ENCODE results near the gene SPTLC2.
"Not testable (repeated sequence)": the region's sequence is repeated elsewhere in the genome, so short reads cannot be mapped to it uniquely, and the experiment has no call there.

SPTLC2 gene

DNA sequence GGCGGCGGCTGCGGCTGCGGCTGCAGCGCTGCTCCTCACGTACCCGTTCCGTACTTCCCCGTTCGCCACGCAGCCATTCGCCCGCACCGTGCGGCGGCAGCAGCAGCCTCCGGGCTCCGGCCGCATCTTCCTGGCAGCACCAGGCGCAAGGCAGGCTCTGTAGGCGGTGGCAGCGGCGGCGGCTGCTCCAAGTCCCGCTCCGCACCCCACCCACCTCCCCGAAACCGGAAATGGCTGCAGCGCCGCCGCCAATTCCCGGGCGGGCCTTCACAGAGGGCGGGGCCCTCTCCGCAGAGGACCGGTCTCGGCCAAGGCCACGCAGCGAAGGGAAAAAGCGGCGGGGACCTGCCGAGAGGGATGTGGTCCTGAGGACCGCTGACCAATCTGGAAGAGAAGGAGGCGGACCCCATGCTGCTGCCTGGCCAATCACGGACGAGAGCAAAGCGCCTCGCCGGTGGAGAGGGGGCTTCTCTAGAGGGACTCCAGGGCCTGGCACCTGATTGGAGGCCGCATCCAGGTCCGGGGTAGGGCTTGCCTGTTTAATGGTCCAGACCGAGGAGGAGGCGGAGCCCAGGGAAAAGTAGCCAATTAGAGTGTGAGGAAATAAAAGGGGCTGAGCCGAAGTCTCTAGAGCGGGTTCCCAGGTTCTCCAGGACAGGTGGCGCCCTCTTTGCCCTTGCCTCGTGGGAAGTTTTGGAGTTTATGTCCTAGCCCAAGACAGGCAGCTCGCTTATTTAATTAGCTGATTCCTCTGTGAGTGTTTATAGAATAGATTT lies at the start of gene SPTLC2:
TSS of gene SPTLC2 (minus strand) at position 184 of the 776 bp plus-strand sequence. CDS start at position 126, 58 bp downstream.
- H3K36me3 Mint-ChIP-seq (ENCODE audit: low read depth): peaks cover 17% of the 10 kb centered on the region
- peak within 1 kb of the TSS; percentile 89 for H3K4me3 Mint-ChIP-seq
- DNase-seq (peak; percentile 93), ATAC-seq (peak; percentile 99)
- H3K9me3 Mint-ChIP-seq: no peaks in the 10 kb centered on the region
- no peaks in the 10 kb centered on the region for H3K27me3 Mint-ChIP-seq
- peak within 1 kb of the TSS; percentile 89 for H3K27ac Mint-ChIP-seq
- peaks cover 42% of the 10 kb centered on the region for H3K4me1 Mint-ChIP-seq

- no peak for DNase-seq
- Mint-ChIP-seq H3K36me3 (ENCODE audit: low read depth) (no peaks in the 10 kb centered on the region), H3K27me3 (no peaks in the 10 kb centered on the region), H3K9me3 (no peaks in the 10 kb centered on the region), H3K4me3 (no peak overlapping the region), H3K27ac (no peak overlapping the region), H3K4me1 (no peaks in the 10 kb centered on the region)
- no peak for ATAC-seq
These were observed 46.9 kb upstream of the SPTLC2 start for GRCh38 chr14:77663293-77663692.

- H3K27me3 Mint-ChIP-seq; H3K36me3 Mint-ChIP-seq (ENCODE audit: low read depth); DNase-seq; H3K27ac Mint-ChIP-seq; H3K4me1 Mint-ChIP-seq; ATAC-seq; H3K4me3 Mint-ChIP-seq; H3K9me3 Mint-ChIP-seq: not testable (repeated sequence)
These were observed 45.1 kb upstream of the SPTLC2 start for GRCh38 chr14:77661562-77661961.

DNA sequence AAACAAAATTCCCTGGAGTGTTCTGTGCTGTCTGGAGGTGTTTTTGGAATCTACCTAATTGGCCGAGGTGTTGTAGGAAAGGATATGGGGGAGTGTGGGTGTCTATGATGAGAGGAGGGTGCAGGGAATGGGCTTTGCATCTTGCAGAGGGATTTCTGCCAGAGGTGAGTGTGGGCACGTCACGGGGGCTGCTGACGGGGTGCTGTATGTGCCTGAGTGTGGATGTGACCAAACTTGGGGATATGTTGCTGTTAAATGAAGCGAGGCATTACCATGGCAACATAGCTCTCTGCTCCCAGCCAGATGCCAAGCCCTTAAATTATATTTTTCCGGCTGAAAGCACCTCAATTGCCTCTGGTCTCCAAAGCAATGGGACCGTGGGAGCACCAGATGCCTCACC lies 44.3 kb upstream of the SPTLC2 start:
- DNase-seq: no peak
- Mint-ChIP-seq H3K4me3 (no peak overlapping the region), H3K4me1 (no peaks in the 10 kb centered on the region), H3K27ac (no peak overlapping the region), H3K9me3 (no peaks in the 10 kb centered on the region), H3K36me3 (ENCODE audit: low read depth) (no peaks in the 10 kb centered on the region), H3K27me3 (no peaks in the 10 kb centered on the region)
- no peak for ATAC-seq

- Mint-ChIP-seq H3K27ac (no peak overlapping the region), H3K27me3 (peaks cover 2% of the 10 kb centered on the region), H3K4me1 (no peaks in the 10 kb centered on the region), H3K36me3 (ENCODE audit: low read depth) (no peaks in the 10 kb centered on the region), H3K4me3 (no peak overlapping the region), H3K9me3 (no peaks in the 10 kb centered on the region)
- ATAC-seq (no peak), DNase-seq (no peak)
These were observed 43.4 kb upstream of the SPTLC2 start for GRCh38 chr14:77659831-77660230.

DNA sequence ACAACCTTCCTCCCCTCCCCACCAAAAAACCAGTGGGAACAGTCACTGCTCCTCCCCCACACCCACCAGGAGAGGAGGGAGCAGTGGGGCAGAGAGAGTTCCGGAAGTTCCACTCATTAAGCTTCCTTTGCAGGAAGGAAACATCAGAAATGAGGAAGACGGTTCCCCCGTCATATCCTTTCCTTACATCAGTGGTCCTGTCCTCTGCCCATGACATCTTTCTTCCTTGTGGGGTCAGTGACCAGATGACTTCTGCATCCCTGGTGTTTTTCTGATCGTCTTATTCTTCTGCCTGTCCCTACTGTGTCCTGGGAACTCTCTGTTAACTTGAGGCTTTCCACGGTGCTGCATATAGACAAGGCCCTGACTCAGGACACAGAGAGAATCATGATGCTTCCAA lies 40.8 kb upstream of the SPTLC2 start:
- ATAC-seq (no peak), DNase-seq (no peak)
- H3K9me3 Mint-ChIP-seq: no peaks in the 10 kb centered on the region
- no peaks in the 10 kb centered on the region for H3K36me3 Mint-ChIP-seq (ENCODE audit: low read depth)
- peaks cover 2% of the 10 kb centered on the region for H3K27me3 Mint-ChIP-seq
- H3K4me1 Mint-ChIP-seq: no peaks in the 10 kb centered on the region
- no peak overlapping the region for H3K27ac Mint-ChIP-seq
- no peak overlapping the region for H3K4me3 Mint-ChIP-seq

DNA sequence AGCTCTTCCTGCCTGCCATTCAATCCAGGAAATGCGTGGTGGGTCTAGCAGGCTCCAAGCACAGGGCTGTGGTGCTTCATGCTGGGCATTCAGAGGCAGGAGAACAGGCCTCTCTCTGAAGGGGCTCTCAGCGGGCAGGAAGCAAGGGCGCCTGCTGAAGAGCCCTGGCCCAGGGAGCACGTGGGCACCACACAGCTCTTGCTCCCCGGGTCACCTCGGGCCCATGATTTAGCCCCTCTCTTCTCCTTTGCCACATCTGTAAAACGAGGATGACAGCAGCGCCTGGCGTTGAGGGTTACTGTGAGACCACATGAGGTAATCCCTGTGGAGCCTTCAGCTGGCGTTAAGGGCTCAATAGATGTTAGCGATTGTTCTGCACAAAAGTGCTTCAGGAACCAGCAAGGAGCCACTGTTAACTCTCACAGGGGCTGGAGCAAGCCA lies 37.6 kb upstream of the SPTLC2 start:
- no peaks in the 10 kb centered on the region for H3K4me1 Mint-ChIP-seq
- H3K9me3 Mint-ChIP-seq: no peaks in the 10 kb centered on the region
- H3K36me3 Mint-ChIP-seq (ENCODE audit: low read depth): no peaks in the 10 kb centered on the region
- H3K4me3 Mint-ChIP-seq: no peak overlapping the region
- H3K27me3 Mint-ChIP-seq: peaks cover 2% of the 10 kb centered on the region
- no peak overlapping the region for H3K27ac Mint-ChIP-seq
- ATAC-seq (no peak), DNase-seq (no peak)

- no peak for DNase-seq
- Mint-ChIP-seq H3K4me1 (no peaks in the 10 kb centered on the region), H3K27ac (no peak overlapping the region), H3K36me3 (ENCODE audit: low read depth) (no peaks in the 10 kb centered on the region), H3K27me3 (no peaks in the 10 kb centered on the region), H3K4me3 (no peak overlapping the region), H3K9me3 (peaks cover 4% of the 10 kb centered on the region)
- no peak for ATAC-seq
These were observed 32.9 kb upstream of the SPTLC2 start for GRCh38 chr14:77649326-77649725.

DNA sequence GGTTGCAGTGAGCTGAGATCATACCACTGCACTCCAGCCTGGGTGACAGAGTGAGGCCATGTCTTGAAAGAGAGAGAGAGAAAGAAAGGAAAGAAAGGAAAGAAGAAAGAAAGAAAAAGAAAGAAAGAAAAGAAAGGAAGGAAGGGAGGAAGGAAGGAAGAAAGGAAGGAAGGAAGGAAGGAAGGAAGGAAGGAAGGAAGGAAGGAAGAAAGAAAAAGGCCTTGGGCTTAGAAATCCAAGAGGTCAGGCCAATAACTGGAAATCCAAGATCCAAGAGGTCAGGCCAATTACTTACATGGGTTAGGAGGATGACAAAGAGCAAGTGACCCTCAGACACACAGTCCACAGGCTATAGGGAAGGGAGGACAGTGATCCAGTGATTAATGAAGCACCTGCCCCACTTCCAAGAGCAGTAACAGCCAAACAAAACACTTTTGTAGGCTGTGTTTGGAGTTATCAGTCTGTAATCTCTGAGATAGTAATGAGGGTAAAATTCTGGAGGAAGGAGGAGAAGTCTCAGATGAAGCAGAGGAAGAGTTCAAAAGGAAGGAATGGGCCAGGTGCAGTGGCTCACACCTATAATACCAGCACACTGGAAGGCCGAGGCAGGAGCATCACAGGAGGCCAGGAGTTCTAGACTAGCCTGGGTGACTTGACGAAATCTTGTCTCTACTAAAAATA lies 32.2 kb upstream of the SPTLC2 start:
- DNase-seq (no peak), ATAC-seq (no peak)
- no peak overlapping the region for H3K4me3 Mint-ChIP-seq
- no peak overlapping the region for H3K27ac Mint-ChIP-seq
- H3K27me3 Mint-ChIP-seq: no peaks in the 10 kb centered on the region
- peaks cover 4% of the 10 kb centered on the region for H3K9me3 Mint-ChIP-seq
- no peaks in the 10 kb centered on the region for H3K36me3 Mint-ChIP-seq (ENCODE audit: low read depth)
- H3K4me1 Mint-ChIP-seq: no peaks in the 10 kb centered on the region

- DNase-seq (no peak), ATAC-seq (no peak)
- H3K9me3 Mint-ChIP-seq: peaks cover 4% of the 10 kb centered on the region
- no peak overlapping the region for H3K27ac Mint-ChIP-seq
- no peaks in the 10 kb centered on the region for H3K36me3 Mint-ChIP-seq (ENCODE audit: low read depth)
- H3K4me3 Mint-ChIP-seq: no peak overlapping the region
- H3K27me3 Mint-ChIP-seq: no peaks in the 10 kb centered on the region
- H3K4me1 Mint-ChIP-seq: no peaks in the 10 kb centered on the region
These were observed 31.4 kb upstream of the SPTLC2 start for GRCh38 chr14:77647853-77648252.

- Mint-ChIP-seq H3K4me3 (no peak overlapping the region), H3K36me3 (ENCODE audit: low read depth) (no peaks in the 10 kb centered on the region), H3K27me3 (no peaks in the 10 kb centered on the region), H3K27ac (no peak overlapping the region), H3K9me3 (peaks cover 4% of the 10 kb centered on the region), H3K4me1 (peaks cover 7% of the 10 kb centered on the region)
- ATAC-seq: no peak
- DNase-seq: no peak
These were observed 30.5 kb upstream of the SPTLC2 start for GRCh38 chr14:77646907-77647306.

DNA sequence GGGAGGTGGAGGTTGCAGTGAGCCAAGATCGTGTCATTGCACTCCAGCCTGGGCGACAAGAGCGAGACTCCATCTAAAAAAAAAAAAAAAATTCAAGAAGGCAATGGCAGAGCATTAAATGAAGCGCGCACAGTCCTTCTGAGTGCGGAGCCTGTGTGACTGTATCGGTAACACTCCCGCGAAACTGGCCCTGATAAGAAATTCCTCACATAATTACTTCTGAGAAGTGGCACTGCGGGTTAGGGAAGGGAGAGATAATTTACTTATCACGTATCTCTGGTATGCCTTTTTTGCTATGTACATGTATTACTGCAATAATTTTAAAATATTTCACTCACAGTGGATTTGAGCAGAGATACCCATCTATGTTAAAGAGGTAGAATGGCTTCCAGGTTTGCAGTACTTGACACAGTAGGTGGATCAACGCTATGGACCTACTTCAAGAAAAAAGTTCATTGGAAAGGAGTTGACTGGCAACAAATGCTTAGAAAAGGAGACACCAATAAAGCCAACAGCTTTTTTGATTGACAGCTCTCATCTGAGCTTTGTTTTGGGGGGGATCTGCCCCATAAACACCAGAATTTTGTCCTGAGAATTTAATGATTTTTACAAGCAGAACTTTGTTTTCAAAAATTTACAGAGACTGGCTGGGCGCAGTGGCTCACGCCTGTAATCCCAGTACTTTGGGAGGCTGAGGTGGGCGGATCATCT lies 29.2 kb upstream of the SPTLC2 start:
- H3K4me1 Mint-ChIP-seq: peaks cover 17% of the 10 kb centered on the region
- H3K27ac Mint-ChIP-seq: no peak overlapping the region
- DNase-seq (no peak), ATAC-seq (no peak)
- H3K9me3 Mint-ChIP-seq: peaks cover 4% of the 10 kb centered on the region
- no peaks in the 10 kb centered on the region for H3K36me3 Mint-ChIP-seq (ENCODE audit: low read depth)
- no peak overlapping the region for H3K4me3 Mint-ChIP-seq
- no peaks in the 10 kb centered on the region for H3K27me3 Mint-ChIP-seq

GRCh38 chr14:77642407-77642806 lies 26.0 kb upstream of the SPTLC2 start:
- no peak for ATAC-seq
- Mint-ChIP-seq H3K27ac (peak overlapping the region; percentile 90), H3K4me1 (peaks cover 17% of the 10 kb centered on the region), H3K27me3 (no peaks in the 10 kb centered on the region), H3K9me3 (peaks cover 4% of the 10 kb centered on the region), H3K4me3 (peak overlapping the region; percentile 77), H3K36me3 (ENCODE audit: low read depth) (no peaks in the 10 kb centered on the region)
- no peak for DNase-seq

- H3K9me3 Mint-ChIP-seq: peaks cover 4% of the 10 kb centered on the region
- peaks cover 17% of the 10 kb centered on the region for H3K4me1 Mint-ChIP-seq
- peak overlapping the region; percentile 90 for H3K27ac Mint-ChIP-seq
- ATAC-seq (peak; percentile 92), DNase-seq (peak; percentile 78)
- H3K4me3 Mint-ChIP-seq: peak overlapping the region; percentile 77
- no peaks in the 10 kb centered on the region for H3K36me3 Mint-ChIP-seq (ENCODE audit: low read depth)
- no peaks in the 10 kb centered on the region for H3K27me3 Mint-ChIP-seq
These were observed 25.3 kb upstream of the SPTLC2 start for GRCh38 chr14:77641534-77642341.

Data from activated naive CD8-positive, alpha-beta T cell treated with anti-CD3 and anti-CD28 coated beads, Interleukin-2, amount 50 U/mL, for 24 hours (primary cell).